Activated CD4-positive, CD25-positive, alpha-beta regulatory T cell treated with anti-CD3 and anti-CD28 coated beads, Interleukin-2, amount 50 U/mL, for 16 hours (primary cell): ENCODE data around the gene TDRKH.
"Not testable (repeated sequence)": the region's sequence is repeated elsewhere in the genome, so short reads cannot be mapped to it uniquely, and the experiment has no call there.

Experiments
- DNase-seq: peaks from one replicate; pipeline ENCODE4 v3.0.0-alpha.2; 2020; ENCODE audit warnings: low read depth, low spot score

TDRKH gene

DNA sequence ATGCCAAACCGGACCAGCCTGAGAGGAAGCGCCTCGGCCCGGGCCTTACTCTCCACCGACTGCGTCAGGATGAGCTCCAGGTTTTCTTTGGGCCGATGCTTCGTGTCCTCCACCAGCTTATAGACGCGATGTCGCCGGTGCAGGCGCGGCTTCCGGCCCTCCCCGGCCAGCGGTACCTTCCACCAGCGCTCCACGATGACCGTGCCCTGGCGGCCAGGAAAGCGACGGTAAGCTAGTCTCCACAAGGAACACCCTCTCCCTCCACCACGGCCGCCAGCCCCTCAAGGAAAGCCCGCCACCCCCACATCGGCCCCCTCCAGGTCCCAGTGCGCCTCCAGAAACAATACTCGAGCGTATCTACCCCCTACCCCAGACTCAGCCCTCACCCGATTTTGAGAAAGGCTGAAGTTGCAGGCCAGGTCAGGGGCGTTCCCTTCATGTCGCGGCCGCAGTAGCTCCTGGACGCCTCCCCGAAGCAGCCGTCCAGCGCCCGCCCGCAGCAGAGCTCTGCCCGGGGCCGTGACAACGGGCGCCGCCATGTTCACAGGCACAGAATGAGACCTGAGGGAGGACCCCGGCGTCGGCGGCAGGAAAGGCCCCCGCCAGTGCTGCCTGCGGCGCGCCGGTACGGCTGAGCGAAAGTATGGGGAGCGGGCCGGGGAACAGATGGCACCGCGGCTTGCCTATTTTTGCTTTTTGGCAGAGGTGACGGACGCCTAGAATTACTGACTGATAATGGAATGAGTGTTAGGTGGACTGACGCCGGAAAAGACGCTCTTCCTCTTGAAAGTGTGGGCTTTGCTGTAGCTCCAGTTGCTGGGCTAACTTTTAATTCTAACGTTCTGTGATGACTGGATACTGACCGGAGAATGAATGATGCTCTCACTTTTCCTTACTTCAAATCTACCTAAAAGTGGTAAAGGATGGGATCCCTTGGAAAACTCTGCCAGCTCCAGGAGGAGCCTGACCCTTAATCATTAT lies 27.1 kb downstream of the TDRKH start, which contains the start of gene MRPL9:
TSS of gene MRPL9 (minus strand) at position 556 of the 981 bp plus-strand sequence. CDS start at position 539, 17 bp downstream.
- DNase-seq = peak; percentile 72

DNA sequence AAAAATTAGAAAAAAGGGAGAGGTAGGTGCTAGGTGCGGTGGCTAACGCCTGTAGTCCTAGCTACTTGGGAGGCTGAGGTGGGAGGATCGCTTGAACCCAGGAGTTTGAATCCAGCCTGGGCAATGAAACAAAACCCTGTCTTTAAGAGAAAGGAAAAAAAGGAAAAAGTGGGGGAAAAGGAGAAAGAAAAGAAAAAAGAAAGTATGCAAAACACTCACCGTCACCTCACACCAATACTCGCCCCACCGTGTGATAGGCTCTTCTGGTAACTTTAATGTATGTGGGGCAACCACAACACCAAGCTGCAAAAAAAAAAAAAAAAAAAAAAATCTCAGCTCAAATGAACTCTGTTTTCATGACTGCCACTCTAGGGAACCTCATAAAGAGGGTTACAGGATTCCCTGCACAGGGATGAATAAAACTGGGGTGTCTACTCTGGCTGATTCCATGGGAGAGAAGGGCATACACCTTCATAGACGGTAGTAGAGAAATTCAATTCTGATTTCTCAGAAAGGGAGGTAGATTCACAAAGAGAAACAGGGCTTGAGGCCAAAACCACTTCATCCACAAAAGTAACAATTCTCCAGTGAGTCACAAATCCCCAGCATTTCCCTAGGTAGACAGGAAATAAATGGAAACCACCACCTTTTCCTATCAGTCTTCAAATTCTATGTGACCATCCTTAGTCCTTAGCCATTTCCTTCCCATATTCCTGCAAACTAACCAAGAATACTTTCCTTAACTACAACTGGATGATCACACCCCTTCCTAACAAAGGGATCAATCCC lies 29.5 kb downstream of the TDRKH start:
- DNase-seq = no peak

DNA sequence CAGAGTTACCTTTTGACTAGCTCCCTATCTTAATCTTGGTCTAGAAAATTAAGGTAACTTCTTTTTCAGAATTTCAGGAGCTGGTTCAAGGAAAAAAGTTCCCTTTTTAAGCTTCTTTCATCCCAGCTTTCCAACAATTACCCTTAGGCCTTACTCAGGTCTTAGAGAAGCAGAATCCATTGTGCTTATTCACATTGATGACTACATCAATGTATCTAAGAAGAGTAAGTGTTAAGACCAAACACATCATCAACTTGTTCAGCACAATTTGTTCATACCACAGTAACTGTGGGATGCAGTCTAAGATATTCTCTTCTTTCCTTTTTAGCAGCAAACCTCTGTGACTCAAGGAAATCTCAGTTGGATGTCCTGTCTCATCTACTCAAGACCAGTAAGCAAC lies 31.1 kb downstream of the TDRKH start:
- no peak for DNase-seq

DNA sequence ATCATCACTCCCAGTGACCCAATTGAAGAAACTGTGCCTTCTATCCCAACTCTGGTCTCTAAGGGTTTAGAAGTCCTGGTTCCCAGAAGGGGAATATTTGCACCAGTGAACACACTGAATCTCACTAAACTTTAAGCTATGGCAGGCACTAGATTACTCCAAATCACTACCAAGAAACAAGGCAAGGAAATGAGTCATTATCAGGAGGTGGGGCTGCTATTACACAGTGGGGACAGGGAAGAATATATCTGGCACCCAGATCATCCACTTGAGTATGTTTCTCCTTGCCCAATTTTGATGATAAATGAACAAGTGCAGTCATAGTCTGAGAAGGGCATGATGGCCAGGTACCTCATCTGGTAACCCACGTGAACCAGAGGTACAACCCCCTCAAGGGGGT lies 34.0 kb downstream of the TDRKH start:
- no peak for DNase-seq

DNA sequence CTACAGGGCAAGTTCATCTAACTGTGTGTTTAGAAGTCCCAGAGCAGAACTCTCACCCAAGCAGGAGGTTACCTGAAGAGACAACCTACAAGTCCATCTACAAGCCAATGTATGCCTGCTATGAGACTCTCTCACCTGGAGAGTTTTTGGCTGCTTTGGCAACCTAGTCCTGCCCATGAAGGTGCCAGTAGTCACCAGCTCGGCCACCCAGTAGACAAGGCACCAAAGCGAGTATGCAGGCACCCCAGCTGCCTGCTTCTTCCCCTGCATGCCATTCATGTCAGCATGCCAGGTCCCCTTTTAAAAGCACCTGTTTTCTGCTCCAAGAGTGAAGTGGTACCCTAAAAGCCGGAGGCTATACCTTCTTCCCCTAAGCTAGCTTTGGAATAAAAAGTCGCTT lies 48.8 kb downstream of the TDRKH start:
- DNase-seq = no peak

DNA sequence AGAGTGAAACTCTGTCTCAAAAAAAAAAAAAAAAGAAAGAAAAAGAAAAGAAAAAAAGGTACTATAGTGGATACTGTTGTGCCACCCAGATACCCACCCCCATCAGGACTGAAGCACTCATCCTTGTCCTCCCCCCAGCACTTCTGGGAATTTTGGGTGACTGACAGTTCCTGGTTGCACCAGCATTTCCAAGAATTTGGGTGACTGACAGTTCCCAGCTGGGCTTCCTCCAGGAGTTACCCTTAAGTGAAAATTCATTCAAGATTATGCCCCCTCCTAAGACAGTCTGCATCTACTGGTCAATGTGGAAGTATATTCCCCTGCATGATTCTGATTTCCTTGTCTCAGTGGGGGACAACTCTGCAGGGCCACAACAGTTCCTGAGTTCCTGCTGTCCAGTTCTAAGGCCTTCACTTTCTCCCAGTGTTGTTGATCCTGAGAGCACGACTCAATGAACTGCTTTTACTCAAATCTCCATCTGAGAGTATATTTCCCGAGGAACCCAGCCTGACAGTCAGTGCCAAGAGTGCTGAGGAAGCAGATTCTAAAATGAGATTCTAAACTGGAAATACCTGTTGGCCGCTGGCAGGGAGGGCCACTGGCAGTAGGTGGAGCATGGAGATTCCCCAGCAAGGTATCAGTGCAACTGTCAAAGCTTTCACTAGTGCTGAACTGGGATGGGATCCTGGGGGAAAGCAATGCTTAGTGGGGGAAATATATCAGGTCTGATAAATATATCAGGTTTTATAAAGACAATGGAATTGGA lies 50.5 kb downstream of the TDRKH start:
- DNase-seq = no peak

DNA sequence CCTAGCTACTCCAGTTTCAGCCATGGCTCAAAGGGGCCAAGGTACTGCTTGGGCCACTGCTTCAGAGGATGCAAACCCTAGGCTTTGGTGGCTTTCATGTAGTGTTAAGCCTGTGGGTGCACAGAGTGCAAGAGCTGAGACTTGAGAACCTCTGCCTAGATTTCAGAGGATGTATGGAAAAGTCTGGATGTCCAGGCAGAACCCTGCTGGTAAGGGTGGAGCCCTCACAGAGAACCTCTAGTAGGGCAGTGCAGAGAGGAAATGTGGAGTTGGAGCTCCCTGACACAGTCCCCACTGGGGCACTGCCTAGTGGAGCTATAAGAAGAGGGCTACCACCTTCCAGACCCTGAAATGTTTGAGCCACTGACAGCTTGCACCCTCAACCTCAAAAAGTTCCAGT lies 52.8 kb downstream of the TDRKH start:
- DNase-seq = no peak

DNA sequence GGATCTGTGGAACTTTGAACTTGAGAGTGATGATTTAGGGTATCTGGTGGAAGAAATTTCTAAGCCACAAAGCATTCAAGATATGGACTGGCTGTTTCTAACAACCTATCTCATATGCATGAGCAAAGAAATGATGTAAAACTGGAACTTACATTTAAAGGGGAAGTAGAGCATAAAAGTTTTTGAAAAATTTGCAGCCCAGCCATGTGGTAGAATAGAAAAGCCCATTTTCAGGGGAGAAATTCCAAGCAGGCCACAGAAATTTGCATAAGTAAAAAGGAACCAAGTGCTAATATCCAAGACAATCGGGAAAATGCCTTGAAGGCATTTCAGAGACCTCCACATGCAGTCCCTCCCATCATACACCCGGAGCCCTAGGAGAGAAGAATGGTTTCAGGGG lies 53.3 kb downstream of the TDRKH start:
- no peak for DNase-seq

DNA sequence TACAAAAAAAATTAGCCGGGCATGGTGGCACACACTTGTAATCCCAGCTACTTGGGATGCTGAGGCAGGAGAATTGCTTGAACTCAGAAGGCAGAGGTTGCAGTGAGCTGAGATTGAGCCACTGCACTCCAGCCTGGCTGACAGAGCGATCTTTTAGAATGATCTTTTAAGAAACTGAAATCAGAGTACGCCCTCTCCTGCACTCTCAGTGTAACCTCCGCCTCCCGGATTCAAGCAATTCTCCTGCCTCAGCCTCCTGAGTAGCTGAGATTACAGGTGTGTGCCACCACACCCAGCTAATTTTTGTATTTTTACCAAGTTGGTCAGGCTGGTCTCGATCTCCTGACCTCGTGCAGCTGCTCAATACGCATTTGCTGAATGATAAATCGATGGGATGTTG lies 56.3 kb downstream of the TDRKH start:
- not testable (repeated sequence) for DNase-seq

DNA sequence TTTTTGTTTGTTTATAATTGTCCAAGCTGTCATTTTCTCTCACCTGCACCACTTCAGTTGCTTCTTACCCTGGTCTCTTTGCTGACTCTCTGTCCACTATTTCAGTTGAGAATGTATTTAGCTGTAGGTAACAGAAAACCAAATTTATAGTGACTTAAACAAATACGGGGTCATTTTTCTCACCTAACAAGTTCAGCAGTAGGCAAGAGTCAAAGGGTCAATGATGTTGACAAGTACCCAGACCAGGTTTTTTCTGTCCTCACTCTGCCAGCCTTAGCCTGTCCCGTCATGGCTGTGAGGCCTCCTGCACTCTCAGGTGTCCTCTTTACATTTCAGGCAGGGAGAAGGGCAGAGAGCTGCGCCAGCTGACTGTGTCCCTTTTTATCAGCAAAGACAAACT lies 57.2 kb downstream of the TDRKH start:
- DNase-seq = no peak

DNA sequence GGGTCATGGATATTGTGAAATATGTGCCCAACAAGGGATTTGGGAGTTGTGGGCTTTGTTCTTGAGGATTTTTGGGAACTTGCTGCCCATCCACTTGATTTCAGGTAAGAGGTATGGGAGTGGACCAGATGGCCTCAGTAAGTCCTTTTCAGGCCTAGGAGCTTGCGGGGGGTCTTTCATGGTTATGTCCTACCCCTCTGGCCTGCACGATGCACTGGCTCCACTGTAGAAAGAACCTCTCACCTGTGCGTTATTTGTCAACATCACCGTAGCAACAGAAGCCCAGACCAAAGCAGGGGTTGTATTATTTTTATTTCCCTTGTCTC lies 60.4 kb downstream of the TDRKH start:
- DNase-seq = no peak

DNA sequence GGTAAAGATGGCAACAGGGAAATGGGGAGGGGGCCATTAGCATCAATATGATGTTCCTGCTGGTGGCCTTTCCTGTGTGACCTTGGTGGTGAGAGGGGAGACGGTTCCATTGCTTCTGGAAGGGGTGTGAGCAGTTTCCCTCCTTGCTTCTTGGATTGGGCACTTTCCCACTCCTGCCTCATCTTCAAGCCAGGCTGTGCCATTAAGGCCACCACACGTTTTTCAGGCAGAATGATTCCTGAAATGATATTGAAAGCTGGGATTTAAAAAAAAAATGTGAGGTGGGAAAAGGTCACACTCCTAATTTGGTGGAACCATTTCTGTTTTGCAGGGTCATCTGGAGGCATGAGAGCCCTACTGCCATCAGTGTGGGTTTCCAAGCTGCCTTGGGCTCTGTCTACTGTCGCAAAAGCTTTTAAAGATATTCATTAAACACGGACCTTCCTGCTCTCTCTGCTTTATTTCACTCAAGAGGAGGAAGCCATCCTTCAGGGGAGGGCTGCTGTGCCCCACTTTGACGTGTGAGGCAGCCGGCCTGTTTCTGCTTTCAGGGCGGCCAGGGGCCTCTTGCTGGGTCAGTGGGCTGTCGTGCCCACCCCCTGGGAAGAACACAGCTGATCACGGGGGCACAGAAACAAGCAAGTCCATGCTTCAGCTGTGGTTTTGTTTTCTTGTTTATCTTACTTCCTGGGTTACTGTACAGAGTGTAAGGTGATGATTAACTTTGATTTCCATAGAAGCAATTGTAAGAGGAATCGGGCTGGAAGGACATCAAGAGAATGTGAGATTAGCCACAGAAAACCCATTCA lies 60.9 kb downstream of the TDRKH start:
- no peak for DNase-seq

DNA sequence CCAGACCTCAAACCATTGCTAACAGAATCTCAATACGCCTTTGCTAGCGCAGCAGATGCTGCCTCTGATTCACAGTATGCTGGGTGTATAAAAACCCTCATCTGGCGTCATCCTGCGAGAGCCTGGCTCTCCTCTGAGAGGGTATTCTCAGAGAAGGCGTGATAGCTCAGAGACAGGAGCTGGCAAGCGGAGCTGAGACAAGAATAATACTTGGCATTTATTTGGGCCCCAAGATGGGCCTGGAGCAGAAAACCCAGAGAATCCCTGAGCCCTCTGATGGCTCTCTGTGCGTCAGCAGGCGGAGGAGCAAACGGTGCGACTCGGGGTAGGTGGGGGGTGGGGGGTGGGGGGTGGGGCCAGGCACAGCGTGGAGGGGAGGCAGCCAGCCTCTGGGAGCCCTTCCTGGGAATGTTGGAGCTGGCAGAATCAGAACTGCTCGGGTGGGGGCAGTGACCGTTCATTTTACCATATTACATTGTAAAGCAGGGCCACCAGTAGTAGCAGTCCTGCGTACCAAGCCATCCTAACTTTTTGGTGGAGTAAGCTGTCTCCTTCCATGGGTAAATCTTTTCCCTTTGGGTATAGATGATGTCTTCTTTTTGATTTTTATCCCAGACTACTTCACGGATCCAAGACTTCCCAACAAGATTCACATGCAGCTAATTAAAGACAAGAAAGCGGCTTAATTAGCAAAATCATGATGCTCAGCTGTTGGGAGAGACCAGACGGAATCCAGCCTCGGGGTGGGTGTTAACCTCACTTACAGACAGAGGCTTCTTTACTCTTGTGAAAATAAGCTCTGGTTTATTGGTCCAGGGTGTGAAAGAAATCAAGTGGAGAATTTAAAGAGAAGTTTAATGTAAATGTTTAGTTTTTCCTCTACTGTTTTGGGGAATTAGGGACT lies 61.9 kb downstream of the TDRKH start:
- DNase-seq = no peak

DNA sequence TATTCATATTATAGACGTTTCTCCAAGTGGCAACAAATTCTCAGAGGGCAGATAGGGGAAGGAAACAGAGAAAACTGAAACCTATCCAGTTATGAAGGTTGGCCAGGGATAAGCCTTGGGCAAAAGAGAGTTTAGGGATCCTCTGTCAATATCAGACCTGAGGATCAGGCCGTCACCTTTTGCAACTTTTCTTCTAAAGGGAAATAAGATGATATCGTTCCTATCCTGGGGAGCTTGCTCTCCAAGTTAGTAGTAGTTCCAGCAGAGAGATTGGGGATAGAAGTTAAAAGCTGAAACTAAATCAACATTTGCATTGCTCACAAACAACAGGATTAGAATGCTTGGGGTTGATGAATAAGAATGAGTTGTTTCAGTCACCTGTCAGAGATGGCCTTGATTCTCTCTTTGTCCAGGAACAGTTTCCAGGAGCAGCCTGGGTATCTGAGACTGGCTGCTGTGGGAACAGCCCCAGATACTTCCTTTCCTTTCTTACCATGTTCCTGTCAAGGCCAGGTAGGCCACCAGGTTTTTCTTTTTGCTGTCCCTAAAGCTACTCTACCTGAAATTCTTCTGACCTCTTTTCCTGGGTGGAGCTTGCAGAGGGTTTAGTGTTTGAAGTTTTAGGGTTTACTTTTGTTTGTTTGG lies 66.5 kb downstream of the TDRKH start:
- no peak for DNase-seq
